Loucy (cell line): ENCODE data around the gene MPC1.
A peak's percentile ranks its signal among the peaks of the same experiment; 100 is the strongest.
"Not testable (repeated sequence)": the region's sequence is repeated elsewhere in the genome, so short reads cannot be mapped to it uniquely, and the experiment has no call there.

Source experiments
- H2AFZ ChIP-seq: fragments of 200-600 bp; sonication (generic); 2 replicates; pipeline ENCODE4 v1.6.0; 2016; ENCODE audit warnings: antibody characterized with exemption, mild to moderate bottlenecking, low read length, moderate library complexity
- H3F3A ChIP-seq: fragments of 200-600 bp; 2 replicates; pipeline ENCODE4 v1.6.0; 2016; ENCODE audit warnings: antibody characterized with exemption, low read depth, mild to moderate bottlenecking
- H3K27me3 ChIP-seq: fragments of 200-600 bp; sonication (generic); 2 replicates; pipeline ENCODE4 v1.6.1; 2014; ENCODE audit warnings: low read length, mild to moderate bottlenecking; ENCODE audit not compliant: insufficient read depth, poor library complexity, severe bottlenecking
- H3K36me3 ChIP-seq: fragments of 200-600 bp; sonication (generic); 2 replicates; pipeline ENCODE4 v1.6.1; 2016; ENCODE audit warnings: low read length; ENCODE audit not compliant: insufficient read depth
- H3K4me1 ChIP-seq: fragments of 200-600 bp; sonication (generic); 2 replicates; pipeline ENCODE4 v1.5.1; 2014; ENCODE audit warnings: low read length, mild to moderate bottlenecking; ENCODE audit not compliant: insufficient read depth, poor library complexity, severe bottlenecking
- H3K4me2 ChIP-seq: fragments of 200-600 bp; sonication (generic); 2 replicates; pipeline ENCODE4 v1.6.0; 2014; ENCODE audit warnings: antibody characterized with exemption, low read length, low read depth, mild to moderate bottlenecking; ENCODE audit not compliant: poor library complexity, severe bottlenecking
- H3K4me3 ChIP-seq: fragments of 200-600 bp; sonication (generic); 2 replicates; pipeline ENCODE4 v1.5.1; 2014; ENCODE audit warnings: low read length, mild to moderate bottlenecking, mixed read lengths; ENCODE audit not compliant: poor library complexity, severe bottlenecking
- H3K79me2 ChIP-seq: fragments of 200-600 bp; sonication (generic); 2 replicates; pipeline ENCODE4 v1.6.1; 2014; ENCODE audit warnings: low read length; ENCODE audit not compliant: insufficient read depth
- H3K9ac ChIP-seq: fragments of 200-600 bp; sonication (generic); 2 replicates; pipeline ENCODE4 v1.6.0; 2014; ENCODE audit warnings: mild to moderate bottlenecking, low read depth, low read length, moderate library complexity; ENCODE audit not compliant: poor library complexity, severe bottlenecking
- H3K9me2 ChIP-seq: fragments of 200-600 bp; sonication (generic); replicated peaks from 2 replicates; pipeline ENCODE4 v1.6.1; 2016; ENCODE audit warnings: low read depth, low read length, mixed read lengths
- H3K9me3 ChIP-seq: fragments of 200-600 bp; sonication (generic); 2 replicates; pipeline ENCODE4 v1.6.1; 2014; ENCODE audit warnings: mild to moderate bottlenecking, antibody characterized with exemption, low read length, low read depth; ENCODE audit not compliant: insufficient read depth
- H4K20me1 ChIP-seq: fragments of 200-600 bp; sonication (generic); 2 replicates; pipeline ENCODE4 v1.6.0; 2014; ENCODE audit warnings: antibody characterized with exemption, low read length, mild to moderate bottlenecking; ENCODE audit not compliant: insufficient read depth, poor library complexity, severe bottlenecking
- CTCF ChIP-seq: fragments of 200-600 bp; sonication (generic); conservative IDR thresholded peaks from 2 replicates; pipeline ENCODE4 v1.5.1; 2014; ENCODE audit warnings: mild to moderate bottlenecking, antibody characterized with exemption, low read length
- EZH2phosphoT487 ChIP-seq: fragments of 200-600 bp; IDR thresholded peaks from 2 replicates; pipeline ENCODE4 v1.6.1; 2018; ENCODE audit warnings: antibody characterized with exemption, mild to moderate bottlenecking, moderate library complexity, borderline replicate concordance

Gene MPC1

GRCh38 chr6:166402582-166403277 lies 20.0 kb upstream of the MPC1 start:
- TF ChIP-seq CTCF, result no peak
- no peak for TF ChIP-seq EZH2phosphoT487
- no peaks in the 10 kb centered on the region for H3K9me2 ChIP-seq
- no peaks in the 10 kb centered on the region for H3K9me3 ChIP-seq

GRCh38 chr6:166400649-166401250 lies 18.0 kb upstream of the MPC1 start:
- not testable (repeated sequence) for H3K27me3 ChIP-seq, H3K9ac ChIP-seq, H4K20me1 ChIP-seq, H3K36me3 ChIP-seq, H3K4me2 ChIP-seq, H3K9me2 ChIP-seq, H3F3A ChIP-seq, H3K4me3 ChIP-seq, H3K79me2 ChIP-seq, H3K9me3 ChIP-seq, H3K4me1 ChIP-seq
- H2AFZ ChIP-seq, result 0 out of 2 replicates have a peak overlapping the region, but pooled peaks have one; percentile 16
- TF ChIP-seq CTCF, result peak; percentile 78

More at GRCh38 chr6:166402582-166403277, 20.0 kb upstream of the MPC1 start:
- Histone ChIP-seq H3K9ac (no peak overlapping the region), H3K4me1 (peaks cover 4% of the 10 kb centered on the region), H3K79me2 (no peaks in the 10 kb centered on the region), H3K4me2 (no peak overlapping the region), H3F3A (no peaks in the 10 kb centered on the region), H3K36me3 (no peaks in the 10 kb centered on the region), H3K4me3 (no peak overlapping the region), H3K27me3 (no peaks in the 10 kb centered on the region), H2AFZ (no peak overlapping the region), H4K20me1 (no peaks in the 10 kb centered on the region)

GRCh38 chr6:166400181-166400580 lies 17.4 kb upstream of the MPC1 start:
- no peaks in the 10 kb centered on the region for H3F3A ChIP-seq
- no peak overlapping the region for H2AFZ ChIP-seq
- TF ChIP-seq CTCF (no peak), EZH2phosphoT487 (no peak)
- no peaks in the 10 kb centered on the region for H3K9me2 ChIP-seq
- no peaks in the 10 kb centered on the region for H3K36me3 ChIP-seq
- H3K27me3 ChIP-seq, result no peaks in the 10 kb centered on the region
- H3K79me2 ChIP-seq, result no peaks in the 10 kb centered on the region
- H4K20me1 ChIP-seq, result no peaks in the 10 kb centered on the region
- H3K4me3 ChIP-seq, result no peak overlapping the region
- H3K9me3 ChIP-seq, result no peaks in the 10 kb centered on the region
- peaks cover 4% of the 10 kb centered on the region for H3K4me1 ChIP-seq
- no peak overlapping the region for H3K4me2 ChIP-seq
- H3K9ac ChIP-seq, result no peak overlapping the region
